Spinal cord (tissue), 10 donors: ENCODE measurements around the gene EGLN3. TPM values are rescaled to one million over a fixed set of nuclear protein-coding genes. Genes with fewer than 3 reads are reported as not detected.

Experiments used
- DNase-seq, 6 donors: peaks; one replicate each; pipeline versions ENCODE4 v3.0.0 to v3.0.0-alpha.2; 2013 to 2015; ENCODE audit warnings: low spot score in 6 of 6, low read depth in 4 of 6
- H3K27ac ChIP-seq: one replicate; pipeline ENCODE4 v1.5.1; 2013; ENCODE audit warnings: low read depth, low read length, control low read depth
- H3K27me3 ChIP-seq: one replicate; pipeline ENCODE4 v1.6.1; 2013; ENCODE audit warnings: low read length; ENCODE audit not compliant: control insufficient read depth, insufficient read depth
- H3K36me3 ChIP-seq: one replicate; pipeline ENCODE4 v1.6.1; 2013; ENCODE audit warnings: low read length; ENCODE audit not compliant: control insufficient read depth, insufficient read depth
- H3K4me1 ChIP-seq: one replicate; pipeline ENCODE4 v1.6.1; 2013; ENCODE audit warnings: low read length; ENCODE audit not compliant: control insufficient read depth, insufficient read depth
- H3K4me3 ChIP-seq: one replicate; pipeline ENCODE4 v1.5.1; 2013; ENCODE audit warnings: low read depth, low read length, control low read depth
- H3K9me3 ChIP-seq: one replicate; pipeline ENCODE4 v1.6.1; 2013; ENCODE audit warnings: low read length; ENCODE audit not compliant: control insufficient read depth, insufficient read depth
- WGBS: methylation state at CpG from one replicate; pipeline ENCODE4 v1.1.5; 2013; ENCODE audit warnings: missing lambda C conversion rate; ENCODE audit not compliant: insufficient coverage; 5-methylcytosine and 5-hydroxymethylcytosine counted together
- polyA plus RNA-seq, 2 donors: library from polyadenylated mRNA; unstranded; fragments of 120-200 nt; gene quantifications; one replicate each; pipeline ENCODE4 v1.2.1, GENCODE V29; 2013; ENCODE audit not compliant: insufficient read length in 2 of 2
- total RNA-seq, 2 donors: library from RNA; depleted of rRNA in 1 of 2; stranded (reverse); fragments of 120-200 nt in 1 of 2; fragments of >200 nt in 1 of 2; gene quantifications; one replicate each; pipeline versions ENCODE4 v1.2.3 to v1.2.4, GENCODE V29; 2013 to 2014
- donor health status: healthy.

The EGLN3 gene
- total and polyA plus RNA-seq, 4 donors, result 25.1 to 49.9 (median 42.2) TPM

DNA sequence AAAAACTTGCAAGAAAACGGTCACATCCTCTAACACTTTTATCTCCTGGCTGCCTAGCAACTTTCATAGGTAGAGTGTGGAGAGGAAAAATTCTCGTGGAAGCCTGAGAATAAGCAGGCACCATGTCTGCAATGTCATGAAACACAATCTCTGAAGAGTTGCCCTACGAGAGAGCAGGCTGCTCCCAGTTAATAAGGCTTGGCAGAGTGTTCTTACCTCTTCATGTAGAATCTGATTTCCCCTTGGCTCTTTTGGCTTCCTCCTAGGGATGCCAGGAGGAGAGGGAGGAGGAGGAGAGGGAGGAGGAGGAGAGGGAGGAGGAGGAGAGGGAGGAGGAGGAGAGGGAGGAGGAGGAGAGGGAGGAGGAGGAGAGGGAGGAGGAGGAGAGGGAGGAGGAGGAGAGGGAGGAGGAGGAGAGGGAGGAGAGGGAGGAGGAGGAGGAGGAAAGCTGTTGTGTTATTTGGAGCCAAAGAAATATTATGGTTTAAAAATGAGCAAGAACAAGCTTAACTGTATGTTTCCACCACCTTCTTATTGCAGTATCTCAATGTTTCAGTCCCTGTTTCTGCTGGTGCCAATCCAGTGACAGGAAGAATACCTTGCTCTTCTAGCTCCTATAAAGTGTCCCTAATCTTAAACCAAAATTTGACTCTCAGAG, 52.9 kb downstream of the EGLN3 start:
- no peak overlapping the region for H3K27ac ChIP-seq
- H3K4me3 ChIP-seq, result no peak overlapping the region
- no CpG with 5 or more reads among the region's 3 CpGs for WGBS
- H3K27me3 ChIP-seq, result no peaks in the 10 kb centered on the region
- no peaks in the 10 kb centered on the region for H3K9me3 ChIP-seq
- no peak for DNase-seq
- no peaks in the 10 kb centered on the region for H3K36me3 ChIP-seq
- peaks cover 4% of the 10 kb centered on the region for H3K4me1 ChIP-seq

- 63% methylated on average over 1 of the region's 2 CpGs for WGBS
Measured at GRCh38 chr14:33897382-33897781, 53.5 kb downstream of the EGLN3 start.

DNA sequence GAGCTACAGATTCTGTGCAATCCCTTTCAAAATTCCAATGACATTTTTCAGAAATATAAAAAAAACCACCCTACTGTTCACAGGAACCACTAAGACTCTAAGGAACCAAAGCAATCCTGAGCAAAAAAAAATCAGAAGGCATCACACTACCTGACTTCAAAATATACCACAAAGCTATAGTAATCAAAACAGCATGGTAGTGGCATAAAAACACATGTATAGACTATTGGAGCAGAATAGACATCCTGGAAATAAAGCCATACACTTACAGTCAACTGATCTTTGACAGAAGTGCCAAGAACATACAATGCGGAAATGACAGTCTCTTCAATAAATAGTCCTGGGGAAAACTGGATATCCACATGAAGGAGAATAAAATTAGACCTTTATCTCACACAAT, 56.5 kb downstream of the EGLN3 start:
- no peak for DNase-seq
- Histone ChIP-seq H3K36me3 (no peaks in the 10 kb centered on the region), H3K9me3 (no peaks in the 10 kb centered on the region), H3K4me1 (no peaks in the 10 kb centered on the region), H3K27ac (no peak overlapping the region), H3K4me3 (no peak overlapping the region), H3K27me3 (no peaks in the 10 kb centered on the region)
- no CpG with 5 or more reads among the region's 1 CpG for WGBS

More at GRCh38 chr14:33897382-33897781, 53.5 kb downstream of the EGLN3 start:
- Histone ChIP-seq H3K27ac (no peak overlapping the region), H3K9me3 (no peaks in the 10 kb centered on the region), H3K4me3 (no peak overlapping the region), H3K4me1 (peaks cover 4% of the 10 kb centered on the region), H3K27me3 (no peaks in the 10 kb centered on the region), H3K36me3 (no peaks in the 10 kb centered on the region)
- DNase-seq, result peak in 1 of 6 donors; percentile 22

GRCh38 chr14:33891700-33892099, 59.2 kb downstream of the EGLN3 start:
- Histone ChIP-seq H3K4me3 (no peak overlapping the region), H3K9me3 (no peaks in the 10 kb centered on the region), H3K4me1 (no peaks in the 10 kb centered on the region), H3K27me3 (no peaks in the 10 kb centered on the region), H3K27ac (no peak overlapping the region), H3K36me3 (no peaks in the 10 kb centered on the region)
- no peak for DNase-seq
- no CpG with 5 or more reads among the region's 1 CpG for WGBS

DNA sequence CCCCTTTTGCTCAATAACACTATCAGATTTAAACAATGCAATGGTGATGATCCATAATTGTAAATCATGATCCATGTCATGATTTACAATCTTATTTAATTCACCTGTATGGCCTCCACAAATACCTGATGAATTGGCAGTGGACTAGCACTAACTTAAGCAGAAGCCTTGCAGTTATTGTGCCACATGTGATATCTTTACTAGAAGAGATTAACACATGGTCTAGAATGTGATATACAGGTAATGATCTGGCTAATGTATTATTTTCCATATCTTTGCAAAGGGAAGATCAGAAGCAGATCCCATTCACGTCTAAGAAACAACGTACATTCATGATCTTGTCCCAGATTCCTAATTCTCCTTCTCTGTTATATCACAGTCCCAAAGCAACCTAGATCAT, 66.0 kb downstream of the EGLN3 start:
- no CpG with 5 or more reads among the region's 2 CpGs for WGBS
- no peak for DNase-seq
- Histone ChIP-seq H3K4me3 (no peak overlapping the region), H3K36me3 (no peaks in the 10 kb centered on the region), H3K4me1 (no peaks in the 10 kb centered on the region), H3K27me3 (no peaks in the 10 kb centered on the region), H3K9me3 (no peaks in the 10 kb centered on the region), H3K27ac (no peak overlapping the region)

- WGBS, result no CpG with 5 or more reads among the region's 1 CpG
- no peak for DNase-seq
- no peaks in the 10 kb centered on the region for H3K4me1 ChIP-seq
- H3K27me3 ChIP-seq, result no peaks in the 10 kb centered on the region
- H3K27ac ChIP-seq, result no peak overlapping the region
- no peak overlapping the region for H3K4me3 ChIP-seq
- peaks cover 6% of the 10 kb centered on the region for H3K9me3 ChIP-seq
- no peaks in the 10 kb centered on the region for H3K36me3 ChIP-seq
Measured at GRCh38 chr14:33880330-33880729, 70.5 kb downstream of the EGLN3 start.

DNA sequence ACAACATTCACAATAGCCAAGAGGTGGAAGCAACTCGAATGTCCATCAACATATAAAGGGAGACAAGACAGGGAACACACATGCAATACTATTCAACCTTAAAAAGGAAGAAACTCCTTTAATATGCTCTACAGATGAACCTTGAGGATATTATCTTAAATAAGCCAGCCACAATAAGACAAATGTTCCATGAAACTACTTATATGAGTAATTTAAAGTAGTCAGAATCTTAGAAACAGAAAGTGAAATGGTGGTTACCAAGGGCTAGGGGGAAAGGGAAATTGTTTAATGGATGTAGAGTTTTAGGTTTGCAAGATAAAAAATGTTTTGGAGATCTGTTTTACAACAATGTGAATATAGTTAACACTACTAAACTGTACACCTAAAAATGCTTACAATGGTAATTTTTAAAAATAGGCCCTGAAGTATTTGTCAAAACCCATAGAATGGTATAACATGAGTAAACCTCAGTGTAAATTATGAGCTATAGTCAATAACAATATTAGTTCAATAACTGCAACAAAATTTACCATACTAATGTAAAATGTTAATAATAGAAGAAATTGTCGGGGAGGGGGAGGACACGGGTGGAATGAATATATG, 71.1 kb downstream of the EGLN3 start:
- no peak for DNase-seq
- 60% methylated on average over 1 of the region's 3 CpGs for WGBS
- H3K4me3 ChIP-seq, result no peak overlapping the region
- H3K27me3 ChIP-seq, result no peaks in the 10 kb centered on the region
- no peaks in the 10 kb centered on the region for H3K36me3 ChIP-seq
- H3K9me3 ChIP-seq, result peaks cover 6% of the 10 kb centered on the region
- no peak overlapping the region for H3K27ac ChIP-seq
- no peaks in the 10 kb centered on the region for H3K4me1 ChIP-seq

DNA sequence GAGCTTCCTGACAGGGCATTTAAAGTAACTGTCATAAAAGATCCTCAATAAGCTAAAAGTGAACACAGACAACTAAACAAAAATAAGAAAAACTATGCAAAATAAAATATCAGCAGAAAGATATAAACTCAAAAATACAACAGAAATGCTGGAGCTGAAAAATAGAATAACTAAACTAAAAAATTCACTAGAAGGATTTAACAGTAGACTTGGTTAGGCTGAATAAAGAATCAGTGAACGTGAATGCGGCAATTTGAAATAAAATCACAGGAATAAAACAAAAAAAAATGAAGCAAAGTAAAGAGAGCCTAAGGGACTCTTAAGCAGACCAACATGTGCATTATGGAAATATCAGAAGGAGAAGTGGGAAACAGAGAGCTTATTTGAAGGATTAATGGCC, 74.6 kb downstream of the EGLN3 start:
- Histone ChIP-seq H3K27ac (no peak overlapping the region), H3K4me3 (no peak overlapping the region), H3K27me3 (no peaks in the 10 kb centered on the region), H3K36me3 (no peaks in the 10 kb centered on the region), H3K4me1 (no peaks in the 10 kb centered on the region), H3K9me3 (peaks cover 6% of the 10 kb centered on the region)
- no CpG with 5 or more reads among the region's 2 CpGs for WGBS
- no peak for DNase-seq
